GM18907 (cell line): ENCODE results near the gene OBSCN.
"Not testable (repeated sequence)": the region's sequence is repeated elsewhere in the genome, so short reads cannot be mapped to it uniquely, and the experiment has no call there.

Experiments
- ATAC-seq: cut with Tn5 transposase; IDR thresholded peaks from one replicate; pipeline ENCODE4 v1.9.1; 2021; ENCODE audit warnings: mild to moderate bottlenecking, moderate library complexity; ENCODE audit not compliant: unreplicated experiment

The OBSCN gene

DNA sequence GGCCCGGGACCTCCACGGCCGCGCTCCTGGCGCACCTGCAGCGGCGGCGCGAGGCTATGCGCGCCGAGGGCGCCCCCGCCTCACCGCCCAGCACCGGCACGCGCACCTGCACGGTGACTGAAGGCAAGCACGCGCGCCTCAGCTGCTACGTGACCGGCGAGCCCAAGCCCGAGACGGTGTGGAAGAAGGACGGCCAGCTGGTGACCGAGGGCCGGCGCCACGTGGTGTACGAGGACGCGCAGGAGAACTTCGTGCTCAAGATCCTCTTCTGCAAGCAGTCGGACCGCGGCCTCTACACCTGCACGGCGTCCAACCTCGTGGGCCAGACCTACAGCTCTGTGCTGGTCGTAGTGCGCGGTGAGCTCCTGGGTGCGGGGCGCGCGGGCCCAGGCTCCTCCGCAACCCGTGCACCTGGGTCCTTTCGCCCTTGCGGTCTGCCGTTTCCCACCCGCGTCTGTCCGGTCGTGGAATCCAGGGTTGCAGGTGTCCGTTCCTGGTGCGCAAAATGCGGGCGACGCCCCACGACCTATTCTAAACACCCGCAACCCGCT, 4.6 kb downstream of the OBSCN start:
- no peak for ATAC-seq

DNA sequence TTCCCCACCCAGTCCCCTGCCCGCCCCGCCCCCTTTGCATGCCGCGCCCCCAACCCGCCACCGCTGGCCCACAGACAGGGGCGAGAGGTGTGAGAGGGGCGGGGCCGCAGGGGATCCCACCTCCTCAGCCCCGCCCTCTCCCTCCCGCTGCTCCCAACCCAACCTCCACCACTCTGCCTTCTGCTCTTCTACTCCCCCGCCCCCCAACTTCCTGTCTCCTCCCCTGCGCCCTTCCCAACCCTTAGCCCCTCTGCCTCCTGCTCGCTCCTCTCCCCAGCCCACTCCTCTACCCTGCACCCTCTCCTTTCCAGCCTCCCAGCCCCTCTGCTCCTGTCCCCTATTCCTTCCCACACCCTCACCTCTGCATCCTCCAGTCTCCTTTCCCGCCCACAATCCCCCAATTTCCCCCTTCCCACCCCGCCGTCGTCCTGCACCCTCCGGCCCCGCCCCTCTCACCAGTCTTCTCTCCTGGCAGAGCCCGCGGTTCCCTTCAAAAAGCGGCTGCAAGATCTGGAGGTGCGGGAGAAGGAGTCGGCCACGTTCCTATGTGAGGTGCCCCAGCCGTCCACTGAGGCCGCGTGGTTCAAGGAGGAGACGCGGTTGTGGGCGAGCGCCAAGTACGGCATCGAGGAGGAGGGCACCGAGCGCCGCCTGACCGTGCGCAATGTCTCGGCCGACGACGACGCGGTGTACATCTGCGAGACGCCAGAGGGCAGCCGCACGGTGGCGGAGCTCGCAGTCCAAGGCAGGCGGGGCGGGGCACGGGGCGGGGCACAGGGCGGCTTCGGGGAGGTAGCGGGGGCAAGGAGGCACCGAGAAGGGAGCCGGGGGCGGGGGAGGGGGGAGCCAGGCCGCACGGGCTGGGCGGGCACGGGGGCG, 5.4 kb downstream of the OBSCN start:
- ATAC-seq: peak; percentile 94

DNA sequence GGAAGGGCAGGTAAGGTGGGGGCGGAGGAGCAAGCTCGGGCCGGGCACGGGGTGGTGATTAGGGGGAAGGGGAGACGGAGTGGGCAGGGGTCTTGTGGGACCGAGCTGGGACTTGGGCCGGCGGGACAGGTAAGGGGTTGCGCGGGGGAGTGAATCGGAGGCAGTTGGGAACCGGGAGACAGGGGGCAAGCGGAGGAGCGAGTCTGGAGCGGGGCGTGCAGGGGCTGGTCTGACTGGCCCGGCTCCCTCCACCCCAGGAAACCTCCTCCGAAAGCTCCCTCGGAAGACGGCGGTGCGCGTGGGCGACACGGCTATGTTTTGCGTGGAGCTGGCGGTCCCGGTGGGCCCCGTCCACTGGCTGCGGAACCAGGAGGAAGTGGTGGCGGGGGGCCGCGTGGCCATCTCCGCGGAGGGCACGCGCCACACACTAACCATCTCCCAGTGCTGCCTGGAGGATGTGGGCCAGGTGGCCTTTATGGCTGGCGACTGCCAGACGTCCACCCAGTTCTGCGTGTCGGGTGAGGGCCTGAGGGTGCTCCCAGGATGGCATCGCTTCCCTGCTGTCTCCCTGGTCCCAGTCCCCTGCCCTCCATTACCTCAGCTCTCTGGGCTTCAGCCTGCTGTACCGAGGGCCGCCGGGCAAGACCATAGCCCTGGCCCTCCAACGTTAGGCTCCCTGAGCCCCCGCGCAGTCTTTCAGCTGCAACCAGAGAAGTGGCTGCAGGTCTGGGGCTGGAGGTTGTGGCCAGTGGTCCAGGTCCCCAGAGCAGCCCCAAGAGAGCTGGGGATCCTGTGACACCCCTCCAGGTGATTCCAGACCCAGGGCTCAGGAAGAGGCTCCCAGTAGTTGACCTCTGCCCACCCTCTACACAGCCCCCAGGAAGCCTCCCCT, 6.3 kb downstream of the OBSCN start:
- no peak for ATAC-seq

DNA sequence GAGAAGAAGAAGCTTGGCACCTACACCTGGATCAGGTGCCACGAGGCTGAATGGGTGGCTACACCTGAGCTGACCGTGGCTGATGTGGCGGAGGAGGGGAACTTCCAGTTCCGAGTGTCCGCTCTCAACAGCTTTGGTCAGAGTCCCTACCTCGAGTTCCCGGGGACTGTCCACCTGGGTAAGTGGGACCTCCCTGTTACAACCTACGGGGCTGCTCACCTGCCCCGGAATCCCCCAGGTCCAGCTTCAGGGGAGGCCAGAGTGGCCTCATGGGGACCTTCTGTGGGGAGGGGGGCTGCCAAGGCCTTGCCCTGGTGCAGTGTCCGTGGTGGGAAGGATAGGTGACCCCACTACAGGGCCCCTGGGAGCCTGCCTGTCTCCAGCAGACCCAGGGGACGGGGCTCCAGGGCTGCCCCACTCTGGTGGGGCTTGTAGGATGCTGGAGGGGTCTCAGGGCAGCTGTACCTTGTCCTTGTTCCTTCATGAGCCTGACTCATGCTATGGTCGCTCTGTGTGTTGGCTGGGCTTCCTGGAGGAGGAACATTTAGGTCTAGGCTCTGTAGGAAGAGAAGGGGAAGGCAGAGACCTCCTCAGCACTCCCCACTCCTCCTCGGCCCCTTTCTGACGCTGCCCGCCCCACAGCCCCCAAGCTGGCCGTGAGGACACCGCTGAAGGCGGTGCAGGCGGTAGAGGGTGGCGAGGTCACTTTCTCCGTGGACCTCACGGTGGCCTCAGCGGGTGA, 7.2 kb downstream of the OBSCN start:
- no peak for ATAC-seq

DNA sequence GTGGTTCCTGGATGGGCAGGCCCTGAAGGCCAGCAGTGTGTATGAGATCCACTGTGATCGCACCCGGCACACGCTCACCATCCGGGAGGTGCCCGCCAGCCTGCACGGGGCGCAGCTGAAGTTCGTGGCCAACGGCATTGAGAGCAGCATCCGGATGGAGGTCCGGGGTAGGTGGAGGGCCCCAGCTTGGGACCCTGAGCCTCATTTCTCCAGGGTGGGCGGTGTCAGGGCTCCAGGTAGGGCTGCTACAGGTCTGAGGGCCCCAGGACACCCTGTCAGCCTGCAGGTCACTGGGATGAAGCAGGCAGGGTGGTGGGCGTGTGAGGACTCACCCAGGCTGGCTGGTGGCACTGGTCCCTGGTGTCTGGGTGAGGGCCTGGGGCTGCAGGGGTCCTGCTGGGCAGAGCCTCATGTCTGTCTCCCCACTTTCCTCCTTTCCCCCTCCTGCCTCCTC, 7.8 kb downstream of the OBSCN start:
- no peak for ATAC-seq

DNA sequence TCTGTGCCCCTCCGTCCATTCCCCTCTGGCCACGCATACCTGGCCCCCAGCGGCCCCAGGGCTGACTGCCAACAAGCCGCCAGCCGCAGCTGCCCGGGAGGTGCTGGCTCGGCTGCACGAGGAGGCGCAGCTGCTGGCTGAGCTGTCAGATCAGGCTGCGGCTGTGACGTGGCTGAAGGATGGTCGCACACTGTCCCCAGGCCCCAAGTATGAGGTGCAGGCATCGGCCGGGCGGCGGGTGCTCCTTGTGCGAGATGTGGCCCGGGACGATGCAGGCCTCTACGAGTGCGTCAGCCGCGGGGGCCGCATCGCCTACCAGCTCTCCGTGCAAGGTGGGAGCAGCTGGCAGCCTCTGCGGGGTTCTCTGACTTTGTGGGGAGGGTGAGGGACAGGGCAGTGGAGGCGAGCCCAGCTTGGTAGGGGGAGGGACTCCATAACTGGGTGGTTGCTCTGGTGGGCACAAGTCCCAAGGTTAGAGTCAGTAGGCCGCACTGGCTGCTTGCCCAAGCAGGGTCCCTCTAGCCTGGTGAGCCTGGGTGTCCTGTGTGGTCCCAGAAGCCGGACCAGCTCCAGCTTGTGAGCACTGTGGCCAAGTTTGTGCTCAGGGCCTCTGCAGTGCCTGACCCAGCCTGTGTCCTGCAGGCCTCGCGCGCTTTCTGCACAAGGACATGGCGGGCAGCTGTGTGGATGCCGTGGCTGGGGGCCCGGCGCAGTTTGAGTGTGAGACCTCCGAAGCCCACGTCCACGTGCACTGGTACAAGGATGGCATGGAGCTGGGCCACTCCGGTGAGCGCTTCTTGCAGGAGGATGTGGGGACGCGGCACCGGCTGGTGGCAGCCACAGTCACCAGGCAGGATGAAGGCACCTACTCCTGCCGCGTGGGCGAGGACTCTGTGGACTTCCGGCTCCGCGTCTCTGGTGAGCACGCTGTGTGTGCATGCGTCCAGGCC, 8.8 kb downstream of the OBSCN start:
- no peak for ATAC-seq

DNA sequence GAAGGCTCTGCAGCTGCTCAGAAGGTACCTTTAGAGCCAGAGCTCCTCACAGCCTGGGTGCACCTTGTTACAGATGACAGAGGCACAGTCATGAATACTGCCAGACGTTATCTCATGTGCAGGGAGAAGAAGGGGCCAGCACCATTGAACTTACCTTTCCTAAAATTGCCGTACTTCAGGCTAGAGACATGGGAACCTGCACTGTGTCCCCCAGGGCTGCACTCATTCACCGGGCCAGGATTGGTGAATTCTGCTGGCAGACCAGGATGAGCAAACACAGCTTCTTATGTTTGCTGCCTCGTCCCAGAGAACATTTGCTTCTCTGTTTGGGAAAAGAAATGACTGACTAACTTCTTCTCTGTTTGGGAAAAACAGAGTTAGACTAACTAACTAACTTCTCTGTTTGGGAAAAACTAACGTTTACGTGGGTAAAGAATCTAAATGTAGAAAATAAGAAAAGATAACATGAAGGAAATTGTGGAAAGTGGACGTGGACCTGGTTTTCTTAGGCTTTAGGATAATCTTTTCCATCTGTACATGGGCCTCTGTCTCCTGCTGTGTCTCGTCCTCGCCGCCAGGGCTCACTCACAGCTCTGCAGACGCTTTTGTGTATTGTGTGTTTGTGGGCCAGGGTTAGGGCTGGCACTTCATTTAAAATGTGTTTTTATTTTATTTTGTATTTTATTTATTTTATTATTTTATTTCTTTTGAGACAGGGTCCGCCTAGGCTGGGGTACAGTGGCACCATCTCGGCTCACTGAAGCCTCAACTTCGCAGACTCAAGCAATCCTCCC, 9.9 kb downstream of the OBSCN start:
- ATAC-seq: no peak

DNA sequence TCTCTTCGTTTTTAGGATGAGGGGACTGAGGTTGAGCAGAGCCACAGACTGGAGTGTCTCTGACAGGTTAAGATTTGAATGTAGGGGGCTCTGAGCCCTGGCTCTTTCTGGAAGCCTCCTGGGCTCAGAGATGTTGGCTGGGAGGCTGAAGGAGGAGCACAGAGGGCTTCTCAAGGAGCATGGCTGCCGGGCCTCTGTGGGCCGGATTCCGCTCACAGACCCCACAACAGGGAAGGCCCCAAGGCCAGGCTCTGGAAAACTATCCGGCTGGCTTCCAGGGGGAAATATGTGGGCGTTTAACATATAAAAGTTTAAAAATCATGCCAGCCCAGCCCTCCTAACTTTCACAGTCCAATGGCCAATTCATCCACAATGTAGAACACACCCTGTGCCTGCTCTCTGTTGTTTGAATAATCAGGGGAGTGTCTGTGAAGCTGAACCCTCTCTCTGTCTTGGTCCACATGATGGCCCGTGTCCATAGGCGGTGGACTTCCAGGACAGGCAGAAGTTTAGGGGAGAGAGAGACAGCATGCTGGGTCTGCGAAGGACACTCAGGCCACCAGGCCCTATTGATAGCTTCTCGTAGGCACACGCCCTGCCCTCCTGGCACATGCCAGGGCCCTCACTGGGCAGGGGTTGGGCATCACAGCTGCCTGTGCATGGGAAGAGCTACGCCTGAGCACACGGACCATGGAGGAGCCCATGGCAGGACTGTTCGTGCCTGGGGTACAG, 10.8 kb downstream of the OBSCN start:
- no peak for ATAC-seq

DNA sequence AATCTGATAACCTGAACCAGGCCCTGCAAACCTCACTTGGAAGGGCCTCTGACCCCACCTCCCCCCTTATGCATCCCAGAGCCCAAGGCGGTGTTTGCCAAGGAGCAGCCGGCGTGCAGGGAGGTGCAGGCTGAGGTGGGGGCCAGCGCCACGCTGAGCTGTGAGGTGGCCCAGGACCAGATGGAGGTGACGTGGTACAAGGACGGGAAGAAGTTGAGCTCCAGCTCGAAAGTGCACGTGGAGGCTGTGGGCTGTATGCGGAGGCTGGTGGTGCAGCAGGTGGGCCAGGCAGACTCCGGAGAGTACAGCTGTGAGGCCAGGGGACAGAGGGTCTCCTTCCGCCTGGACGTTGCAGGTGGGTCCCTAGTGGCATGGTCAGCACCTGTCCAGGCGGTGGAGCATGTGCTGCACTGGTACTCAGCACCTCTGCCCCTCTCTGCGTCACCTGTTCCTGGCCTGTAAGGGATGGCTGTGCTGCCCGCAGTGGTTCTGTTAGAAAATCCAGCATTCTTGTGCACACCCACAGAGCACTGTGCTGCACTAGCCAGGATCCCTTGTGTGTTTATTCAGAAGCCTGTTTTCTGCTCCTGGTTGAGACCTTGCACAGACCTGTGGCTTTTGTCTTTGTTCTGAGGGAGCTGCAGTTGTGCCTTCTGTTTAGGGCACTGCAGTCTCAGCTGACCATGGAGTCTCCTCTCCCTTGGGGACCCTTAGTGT, 11.6 kb downstream of the OBSCN start:
- ATAC-seq: no peak

DNA sequence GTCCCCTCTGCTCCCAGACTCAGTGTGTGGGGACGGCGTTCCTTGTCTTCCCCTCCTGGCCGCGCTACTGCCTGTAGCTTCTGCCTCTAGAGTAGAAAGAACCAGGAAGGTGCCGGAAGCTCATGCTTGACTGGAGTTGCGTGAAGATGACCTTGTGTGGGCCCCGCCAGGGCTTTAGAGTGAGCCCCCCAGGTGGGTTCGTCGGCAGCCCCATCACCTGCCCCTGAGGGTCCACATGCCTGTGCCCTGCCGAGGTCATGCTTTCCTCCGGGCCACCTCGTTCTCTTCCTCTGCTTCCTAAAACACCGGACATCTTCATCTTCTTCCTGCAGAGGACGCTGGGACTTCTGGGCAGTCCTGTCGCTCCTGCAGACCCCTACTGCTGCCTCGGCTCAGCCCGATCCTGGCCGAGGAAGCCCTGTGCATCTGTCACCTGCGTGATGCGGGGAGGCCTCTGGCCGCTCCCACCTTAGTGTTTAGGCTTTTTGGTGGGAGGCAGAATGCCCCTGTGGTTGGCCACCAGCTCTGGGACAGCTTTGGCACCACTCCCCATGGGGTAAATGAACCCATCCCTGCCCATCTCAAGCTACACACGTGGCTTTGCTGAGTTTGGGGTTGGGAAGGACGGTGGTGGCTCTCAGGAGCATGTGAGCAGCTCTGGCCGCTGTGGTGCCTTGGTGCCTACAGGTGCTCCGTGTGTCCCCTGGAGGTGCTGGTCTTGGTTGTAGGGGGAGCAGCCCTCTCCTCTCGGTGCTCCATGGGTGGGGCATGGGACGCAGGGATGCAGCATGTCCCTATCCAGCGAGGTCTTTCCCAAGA, 12.3 kb downstream of the OBSCN start:
- no peak for ATAC-seq

DNA sequence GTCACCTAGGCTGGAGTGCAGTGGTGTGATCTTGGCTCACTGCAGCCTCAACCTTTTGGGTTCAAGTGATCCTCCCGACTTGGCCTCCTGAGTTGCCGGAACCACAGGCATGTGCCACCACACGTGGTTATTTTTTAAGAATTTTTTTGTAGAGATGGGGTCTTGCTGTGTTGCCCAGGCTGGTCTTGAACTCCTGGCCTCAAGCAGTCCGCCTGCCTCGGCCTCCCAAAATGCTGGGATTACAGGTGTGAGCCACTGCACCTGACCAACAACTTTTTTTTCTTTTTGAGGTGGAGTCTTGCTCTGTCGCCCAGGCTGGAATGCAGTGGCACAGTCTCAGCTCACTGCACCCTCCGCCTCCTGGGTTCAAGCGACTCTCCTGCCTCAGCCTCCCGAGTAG, 13.3 kb downstream of the OBSCN start:
- not testable (repeated sequence) for ATAC-seq

DNA sequence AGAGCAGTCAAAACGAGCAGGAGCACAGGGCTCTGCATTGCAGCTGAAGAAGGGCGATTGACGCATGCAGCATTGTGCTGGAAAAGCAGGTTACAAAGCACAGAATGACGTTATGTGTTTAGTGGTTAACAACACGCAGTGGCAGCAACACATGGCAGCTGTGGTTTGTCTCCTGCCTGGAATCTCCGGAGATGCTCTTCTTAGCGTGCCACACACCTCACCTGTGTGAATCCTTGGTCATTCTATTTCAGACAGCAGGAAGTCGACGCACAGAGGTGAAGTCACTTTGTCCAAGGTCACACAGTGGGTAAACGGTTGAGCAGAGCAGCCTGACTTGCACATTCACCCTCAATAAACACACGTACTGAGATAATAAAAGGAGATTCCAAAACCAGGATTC, 14.7 kb downstream of the OBSCN start:
- no peak for ATAC-seq

DNA sequence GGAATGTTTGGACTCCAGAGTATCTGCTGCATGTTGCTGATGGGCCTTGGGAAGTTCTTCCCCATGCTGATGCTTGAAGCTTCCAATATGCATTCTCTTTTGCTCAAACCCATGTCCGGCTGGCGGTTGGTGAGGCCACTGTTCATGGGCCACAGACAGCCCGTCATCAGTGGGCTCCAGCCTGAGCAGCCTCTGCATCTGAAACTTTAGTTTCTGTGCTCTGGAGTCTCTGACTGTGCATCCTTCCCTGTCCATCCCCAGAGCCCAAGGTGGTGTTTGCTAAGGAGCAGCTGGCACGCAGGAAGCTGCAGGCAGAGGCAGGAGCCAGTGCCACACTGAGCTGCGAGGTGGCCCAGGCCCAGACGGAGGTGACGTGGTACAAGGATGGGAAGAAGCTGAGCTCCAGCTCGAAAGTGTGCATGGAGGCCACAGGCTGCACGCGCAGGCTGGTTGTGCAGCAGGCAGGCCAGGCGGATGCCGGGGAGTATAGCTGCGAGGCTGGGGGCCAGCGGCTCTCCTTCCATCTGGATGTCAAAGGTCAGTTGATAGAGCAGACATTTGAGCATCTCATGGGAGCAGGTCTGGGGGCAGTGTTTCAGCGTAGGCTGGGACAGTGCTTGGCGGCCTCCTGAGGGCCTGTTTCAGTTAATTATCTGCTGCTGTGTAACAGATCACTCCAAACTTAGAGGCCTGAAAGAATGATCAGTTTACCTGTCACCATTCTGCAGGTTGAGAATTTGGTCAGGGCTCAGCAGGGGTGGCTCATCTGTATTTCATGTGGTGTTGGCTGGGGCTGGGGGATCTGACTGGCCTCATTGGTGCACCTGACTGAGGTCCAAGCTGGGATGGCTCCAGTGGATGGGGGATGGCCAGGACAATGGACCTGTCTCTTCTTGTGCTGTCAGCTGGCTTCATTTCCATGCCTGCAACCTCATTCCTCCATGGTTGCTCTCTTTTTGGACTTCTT, 16.6 kb downstream of the OBSCN start:
- no peak for ATAC-seq

DNA sequence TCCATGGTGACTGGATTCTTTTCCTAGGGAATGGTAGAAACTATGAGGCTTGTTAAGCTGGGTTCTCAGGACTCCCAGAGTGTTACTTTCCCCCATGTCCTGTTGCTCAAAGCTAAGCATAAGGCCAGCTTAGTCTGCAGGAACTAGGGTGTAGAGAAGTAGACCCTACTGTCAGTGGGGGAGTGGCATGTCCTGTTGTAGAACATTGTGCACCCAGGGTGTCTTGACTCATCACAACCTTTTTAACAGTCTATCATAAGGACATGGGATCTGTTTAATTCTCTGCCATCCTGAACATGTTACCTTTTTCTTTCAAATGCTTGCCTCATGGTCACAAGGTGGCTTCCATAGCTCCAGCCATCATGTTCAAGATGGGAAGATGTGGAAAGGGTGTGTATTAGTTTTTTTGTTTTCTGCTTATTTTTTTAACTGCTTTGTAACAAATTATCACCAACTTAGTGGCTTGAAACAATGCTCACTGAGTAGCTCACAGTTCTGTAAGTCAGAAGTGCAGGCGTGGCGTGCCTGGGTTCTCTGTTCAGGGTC, 17.4 kb downstream of the OBSCN start:
- ATAC-seq: no peak

DNA sequence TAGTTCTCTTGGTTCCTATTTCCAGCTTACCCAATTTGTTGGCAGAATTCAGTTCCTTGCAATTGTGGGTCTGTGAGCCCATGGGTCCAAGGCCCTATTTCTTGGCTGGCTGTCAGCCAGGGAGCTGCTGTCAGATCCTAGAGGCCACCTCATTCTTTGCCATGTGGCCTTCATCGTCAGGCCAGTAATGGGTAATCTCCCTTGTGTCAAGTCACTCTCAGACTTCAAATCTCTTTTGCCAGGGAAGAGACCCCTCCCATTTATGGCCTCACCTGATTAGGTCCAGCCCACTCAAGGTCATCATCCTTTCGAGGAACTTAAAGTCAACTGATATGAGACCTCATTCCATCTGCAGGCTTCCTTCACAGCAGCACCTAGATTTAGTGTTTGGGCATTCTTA, 17.9 kb downstream of the OBSCN start:
- ATAC-seq: no peak
